ENCODE results near the gene CDK17. TPM values are rescaled to one million over a fixed set of nuclear protein-coding genes. Genes with fewer than 3 reads are reported as not detected.

Gene CDK17
- total and polyA plus RNA-seq, 9 of the 15 experiments (the other 6 are each of a cell fraction or from before 2014, with no cell fraction given): 4.8 to 39.3 (median 21.6) TPM

DNA sequence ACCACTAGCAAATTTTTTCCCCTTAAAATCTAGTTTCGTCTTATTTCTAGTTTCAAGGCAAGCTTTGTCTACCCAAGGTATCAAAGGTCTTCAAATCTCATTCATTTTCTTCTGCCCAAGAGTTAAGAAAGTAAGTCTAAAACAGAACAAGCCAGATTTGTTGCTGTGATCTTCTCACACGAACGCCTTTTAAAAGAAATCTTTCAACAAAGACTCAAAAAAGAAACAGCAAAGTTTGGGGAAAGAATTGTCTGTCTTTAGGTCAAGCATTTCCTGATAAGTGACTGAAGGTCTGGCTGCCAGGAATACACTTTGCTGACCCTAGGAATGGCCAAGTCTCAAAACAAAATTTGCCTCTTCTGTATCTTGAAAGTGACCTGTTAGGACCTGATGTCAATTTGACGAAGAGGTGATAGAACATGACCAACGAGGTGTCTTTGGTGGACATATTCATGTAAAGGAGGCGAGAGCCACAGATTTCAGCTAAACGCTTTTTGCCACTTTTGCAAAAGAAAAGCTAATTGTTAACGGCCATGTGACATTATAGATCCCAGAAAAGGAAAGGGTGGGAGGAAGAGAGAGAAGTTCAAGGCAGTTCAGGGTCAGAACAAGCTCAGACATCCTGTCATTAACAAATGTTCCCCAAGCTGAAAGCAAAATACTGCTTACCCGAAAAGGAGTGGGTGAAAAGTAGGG is 1.7 kb downstream of the CDK17 start (continued):
- TF ChIP-seq RBBP5 (IDR thresholded peaks at IDR 0.05; ENCODE audit: borderline replicate concordance, insufficient read depth, low read length, poor library complexity, severe bottlenecking) (no peak), CSDE1 (IDR thresholded peaks at IDR 0.05) (no peak), CBX5 (IDR thresholded peaks at IDR 0.05; ENCODE audit: borderline replicate concordance, low read depth) (0 out of 2 replicates have a peak, but pooled peaks have one; percentile 2), PPARD (CRISPR knock-in tag; IDR thresholded peaks at IDR 0.05) (no peak), SMARCA4 (IDR thresholded peaks at IDR 0.05) (no peak), KDM2B (CRISPR knock-in tag; IDR thresholded peaks at IDR 0.05) (no peak), ZNF77 (CRISPR knock-in tag; IDR thresholded peaks at IDR 0.05) (no peak), GTF2E2 (tag; IDR thresholded peaks at IDR 0.05) (no peak), ELF2 (CRISPR knock-in tag; IDR thresholded peaks at IDR 0.05) (no peak), FOXK1 (CRISPR knock-in tag; IDR thresholded peaks at IDR 0.05; ENCODE audit: borderline replicate concordance) (no peak), NCOA4 (IDR thresholded peaks at IDR 0.05; ENCODE audit: partially characterized antibody) (no peak)
- TF ChIP-seq, protein P1, sequence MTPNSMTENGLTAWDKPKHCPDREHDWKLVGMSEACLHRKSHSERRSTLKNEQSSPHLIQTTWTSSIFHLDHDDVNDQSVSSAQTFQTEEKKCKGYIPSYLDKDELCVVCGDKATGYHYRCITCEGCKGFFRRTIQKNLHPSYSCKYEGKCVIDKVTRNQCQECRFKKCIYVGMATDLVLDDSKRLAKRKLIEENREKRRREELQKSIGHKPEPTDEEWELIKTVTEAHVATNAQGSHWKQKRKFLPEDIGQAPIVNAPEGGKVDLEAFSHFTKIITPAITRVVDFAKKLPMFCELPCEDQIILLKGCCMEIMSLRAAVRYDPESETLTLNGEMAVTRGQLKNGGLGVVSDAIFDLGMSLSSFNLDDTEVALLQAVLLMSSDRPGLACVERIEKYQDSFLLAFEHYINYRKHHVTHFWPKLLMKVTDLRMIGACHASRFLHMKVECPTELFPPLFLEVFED (CRISPR knock-in tag; conservative IDR thresholded peaks at IDR 0.05): no peak
- TF ChIP-seq, protein P2, sequence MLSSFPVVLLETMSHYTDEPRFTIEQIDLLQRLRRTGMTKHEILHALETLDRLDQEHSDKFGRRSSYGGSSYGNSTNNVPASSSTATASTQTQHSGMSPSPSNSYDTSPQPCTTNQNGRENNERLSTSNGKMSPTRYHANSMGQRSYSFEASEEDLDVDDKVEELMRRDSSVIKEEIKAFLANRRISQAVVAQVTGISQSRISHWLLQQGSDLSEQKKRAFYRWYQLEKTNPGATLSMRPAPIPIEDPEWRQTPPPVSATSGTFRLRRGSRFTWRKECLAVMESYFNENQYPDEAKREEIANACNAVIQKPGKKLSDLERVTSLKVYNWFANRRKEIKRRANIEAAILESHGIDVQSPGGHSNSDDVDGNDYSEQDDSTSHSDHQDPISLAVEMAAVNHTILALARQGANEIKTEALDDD (IDR thresholded peaks at IDR 0.05): no peak
- TF ChIP-seq, protein P3, sequence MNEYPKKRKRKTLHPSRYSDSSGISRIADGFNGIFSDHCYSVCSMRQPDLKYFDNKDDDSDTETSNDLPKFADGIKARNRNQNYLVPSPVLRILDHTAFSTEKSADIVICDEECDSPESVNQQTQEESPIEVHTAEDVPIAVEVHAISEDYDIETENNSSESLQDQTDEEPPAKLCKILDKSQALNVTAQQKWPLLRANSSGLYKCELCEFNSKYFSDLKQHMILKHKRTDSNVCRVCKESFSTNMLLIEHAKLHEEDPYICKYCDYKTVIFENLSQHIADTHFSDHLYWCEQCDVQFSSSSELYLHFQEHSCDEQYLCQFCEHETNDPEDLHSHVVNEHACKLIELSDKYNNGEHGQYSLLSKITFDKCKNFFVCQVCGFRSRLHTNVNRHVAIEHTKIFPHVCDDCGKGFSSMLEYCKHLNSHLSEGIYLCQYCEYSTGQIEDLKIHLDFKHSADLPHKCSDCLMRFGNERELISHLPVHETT (CRISPR knock-in tag; conservative IDR thresholded peaks at IDR 0.05 in 1 of 2, IDR thresholded peaks at IDR 0.05 in 1 of 2): no peak
- TF ChIP-seq, protein P4, sequence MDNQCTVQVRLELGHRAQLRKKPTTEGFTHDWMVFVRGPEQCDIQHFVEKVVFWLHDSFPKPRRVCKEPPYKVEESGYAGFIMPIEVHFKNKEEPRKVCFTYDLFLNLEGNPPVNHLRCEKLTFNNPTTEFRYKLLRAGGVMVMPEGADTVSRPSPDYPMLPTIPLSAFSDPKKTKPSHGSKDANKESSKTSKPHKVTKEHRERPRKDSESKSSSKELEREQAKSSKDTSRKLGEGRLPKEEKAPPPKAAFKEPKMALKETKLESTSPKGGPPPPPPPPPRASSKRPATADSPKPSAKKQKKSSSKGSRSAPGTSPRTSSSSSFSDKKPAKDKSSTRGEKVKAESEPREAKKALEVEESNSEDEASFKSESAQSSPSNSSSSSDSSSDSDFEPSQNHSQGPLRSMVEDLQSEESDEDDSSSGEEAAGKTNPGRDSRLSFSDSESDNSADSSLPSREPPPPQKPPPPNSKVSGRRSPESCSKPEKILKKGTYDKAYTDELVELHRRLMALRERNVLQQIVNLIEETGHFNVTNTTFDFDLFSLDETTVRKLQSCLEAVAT (IDR thresholded peaks at IDR 0.05): peak in 1 of 2 experiments; percentile 68; a peak in 1 of 4 replicates
- TF ChIP-seq, protein P5, sequence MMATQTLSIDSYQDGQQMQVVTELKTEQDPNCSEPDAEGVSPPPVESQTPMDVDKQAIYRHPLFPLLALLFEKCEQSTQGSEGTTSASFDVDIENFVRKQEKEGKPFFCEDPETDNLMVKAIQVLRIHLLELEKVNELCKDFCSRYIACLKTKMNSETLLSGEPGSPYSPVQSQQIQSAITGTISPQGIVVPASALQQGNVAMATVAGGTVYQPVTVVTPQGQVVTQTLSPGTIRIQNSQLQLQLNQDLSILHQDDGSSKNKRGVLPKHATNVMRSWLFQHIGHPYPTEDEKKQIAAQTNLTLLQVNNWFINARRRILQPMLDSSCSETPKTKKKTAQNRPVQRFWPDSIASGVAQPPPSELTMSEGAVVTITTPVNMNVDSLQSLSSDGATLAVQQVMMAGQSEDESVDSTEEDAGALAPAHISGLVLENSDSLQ (IDR thresholded peaks at IDR 0.05): no peak
- TF ChIP-seq, protein P6, sequence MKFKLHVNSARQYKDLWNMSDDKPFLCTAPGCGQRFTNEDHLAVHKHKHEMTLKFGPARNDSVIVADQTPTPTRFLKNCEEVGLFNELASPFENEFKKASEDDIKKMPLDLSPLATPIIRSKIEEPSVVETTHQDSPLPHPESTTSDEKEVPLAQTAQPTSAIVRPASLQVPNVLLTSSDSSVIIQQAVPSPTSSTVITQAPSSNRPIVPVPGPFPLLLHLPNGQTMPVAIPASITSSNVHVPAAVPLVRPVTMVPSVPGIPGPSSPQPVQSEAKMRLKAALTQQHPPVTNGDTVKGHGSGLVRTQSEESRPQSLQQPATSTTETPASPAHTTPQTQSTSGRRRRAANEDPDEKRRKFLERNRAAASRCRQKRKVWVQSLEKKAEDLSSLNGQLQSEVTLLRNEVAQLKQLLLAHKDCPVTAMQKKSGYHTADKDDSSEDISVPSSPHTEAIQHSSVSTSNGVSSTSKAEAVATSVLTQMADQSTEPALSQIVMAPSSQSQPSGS (CRISPR knock-in tag; IDR thresholded peaks at IDR 0.05): no peak
- TF ChIP-seq, protein P7, sequence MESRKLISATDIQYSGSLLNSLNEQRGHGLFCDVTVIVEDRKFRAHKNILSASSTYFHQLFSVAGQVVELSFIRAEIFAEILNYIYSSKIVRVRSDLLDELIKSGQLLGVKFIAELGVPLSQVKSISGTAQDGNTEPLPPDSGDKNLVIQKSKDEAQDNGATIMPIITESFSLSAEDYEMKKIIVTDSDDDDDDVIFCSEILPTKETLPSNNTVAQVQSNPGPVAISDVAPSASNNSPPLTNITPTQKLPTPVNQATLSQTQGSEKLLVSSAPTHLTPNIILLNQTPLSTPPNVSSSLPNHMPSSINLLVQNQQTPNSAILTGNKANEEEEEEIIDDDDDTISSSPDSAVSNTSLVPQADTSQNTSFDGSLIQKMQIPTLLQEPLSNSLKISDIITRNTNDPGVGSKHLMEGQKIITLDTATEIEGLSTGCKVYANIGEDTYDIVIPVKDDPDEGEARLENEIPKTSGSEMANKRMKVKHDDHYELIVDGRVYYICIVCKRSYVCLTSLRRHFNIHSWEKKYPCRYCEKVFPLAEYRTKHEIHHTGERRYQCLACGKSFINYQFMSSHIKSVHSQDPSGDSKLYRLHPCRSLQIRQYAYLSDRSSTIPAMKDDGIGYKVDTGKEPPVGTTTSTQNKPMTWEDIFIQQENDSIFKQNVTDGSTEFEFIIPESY (CRISPR knock-in tag; IDR thresholded peaks at IDR 0.05): no peak

All from K562 (cell line).